HG03520 (cell line): ENCODE data around the gene STAU1.
"Not testable (repeated sequence)": the region's sequence is repeated elsewhere in the genome, so short reads cannot be mapped to it uniquely, and the experiment has no call there.

Source experiments
- ATAC-seq: cut with Tn5 transposase; IDR thresholded peaks from one replicate; pipeline ENCODE4 v1.9.1; 2021; ENCODE audit warnings: mild to moderate bottlenecking, moderate library complexity; ENCODE audit not compliant: unreplicated experiment

STAU1 gene

DNA sequence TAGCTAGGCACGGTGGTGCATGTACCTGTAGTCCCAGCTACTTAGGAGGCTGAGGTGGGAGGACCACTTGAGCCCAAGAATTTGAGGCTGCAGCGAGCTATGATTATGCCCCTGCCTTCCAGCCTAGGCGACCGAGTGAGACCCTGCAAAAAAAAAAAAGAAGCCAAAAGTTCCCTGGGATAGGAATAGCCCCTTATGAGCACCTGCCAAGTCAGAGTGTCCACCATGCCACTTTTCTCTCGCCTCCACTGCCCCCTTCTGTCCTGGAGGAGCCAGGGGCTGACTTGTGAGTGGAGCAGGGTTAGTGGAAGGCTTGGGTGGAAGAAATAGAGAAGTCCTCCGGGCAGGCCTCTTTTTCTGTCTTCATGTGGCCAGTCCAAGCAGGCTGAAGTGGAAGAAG lies 18.9 kb upstream of the STAU1 start:
- no peak for ATAC-seq

DNA sequence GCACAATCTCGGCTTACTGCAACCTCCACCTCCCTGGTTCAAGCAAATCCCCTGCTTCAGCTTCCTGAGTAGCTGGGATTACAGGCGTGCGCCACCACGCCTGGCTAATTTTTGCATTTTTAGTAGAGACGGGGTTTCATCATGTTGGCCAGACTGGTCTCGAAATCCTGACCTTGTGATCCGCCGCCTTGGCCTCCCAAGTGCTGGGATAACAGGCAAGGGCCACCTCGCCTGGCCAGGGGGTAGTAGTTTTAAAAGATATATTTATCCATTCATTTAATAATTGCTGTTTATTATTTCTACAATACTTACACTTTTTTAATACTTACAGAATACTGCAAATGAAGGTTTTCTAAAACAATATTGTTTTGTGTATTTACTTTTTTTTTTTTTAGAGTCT lies 15.6 kb upstream of the STAU1 start:
- no peak for ATAC-seq

DNA sequence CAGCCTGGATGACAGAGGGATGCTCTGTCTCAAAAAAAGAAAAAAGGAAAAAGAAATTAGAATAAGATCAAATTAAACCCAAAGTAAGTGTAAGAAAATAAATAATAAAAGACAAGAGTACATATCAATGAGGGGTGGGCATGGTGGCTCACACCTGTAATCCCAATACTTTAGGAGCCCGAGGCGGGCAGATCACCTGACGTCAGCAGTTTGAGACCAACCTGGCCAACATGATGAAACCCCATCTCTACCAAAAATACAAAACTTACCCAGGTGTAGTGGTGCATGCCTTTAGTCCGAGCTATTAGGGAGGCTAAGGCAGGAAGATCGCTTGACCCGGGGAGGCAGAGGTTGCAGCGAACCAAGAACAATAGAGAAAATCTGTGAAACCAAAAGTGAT lies 14.9 kb upstream of the STAU1 start:
- no peak for ATAC-seq

DNA sequence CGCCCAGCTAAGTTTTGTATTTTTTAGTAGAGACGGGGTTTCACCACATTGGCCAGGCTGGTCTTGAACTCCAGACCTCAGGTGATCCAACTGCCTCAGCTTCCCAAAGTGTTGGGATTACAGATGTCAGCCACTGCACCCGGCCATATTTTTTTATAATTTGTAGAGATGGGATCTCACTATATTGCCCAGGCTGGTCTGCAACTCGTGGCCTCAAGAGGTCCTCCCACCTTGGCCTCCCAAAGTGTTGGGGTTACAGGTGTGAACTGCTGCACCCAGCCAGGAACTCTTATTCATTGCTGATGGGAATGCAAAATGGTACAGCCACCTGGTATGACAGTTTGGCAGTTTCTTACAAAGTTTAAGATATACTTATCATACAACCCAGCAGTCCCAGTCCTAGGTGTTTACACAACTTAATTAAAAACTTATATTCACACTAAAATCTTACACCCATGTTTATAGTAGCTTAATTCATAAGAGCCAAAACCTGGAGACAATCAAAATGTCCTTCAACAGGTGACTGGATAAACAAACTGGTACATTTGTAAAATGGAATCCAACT lies 11.7 kb upstream of the STAU1 start:
- no peak for ATAC-seq

DNA sequence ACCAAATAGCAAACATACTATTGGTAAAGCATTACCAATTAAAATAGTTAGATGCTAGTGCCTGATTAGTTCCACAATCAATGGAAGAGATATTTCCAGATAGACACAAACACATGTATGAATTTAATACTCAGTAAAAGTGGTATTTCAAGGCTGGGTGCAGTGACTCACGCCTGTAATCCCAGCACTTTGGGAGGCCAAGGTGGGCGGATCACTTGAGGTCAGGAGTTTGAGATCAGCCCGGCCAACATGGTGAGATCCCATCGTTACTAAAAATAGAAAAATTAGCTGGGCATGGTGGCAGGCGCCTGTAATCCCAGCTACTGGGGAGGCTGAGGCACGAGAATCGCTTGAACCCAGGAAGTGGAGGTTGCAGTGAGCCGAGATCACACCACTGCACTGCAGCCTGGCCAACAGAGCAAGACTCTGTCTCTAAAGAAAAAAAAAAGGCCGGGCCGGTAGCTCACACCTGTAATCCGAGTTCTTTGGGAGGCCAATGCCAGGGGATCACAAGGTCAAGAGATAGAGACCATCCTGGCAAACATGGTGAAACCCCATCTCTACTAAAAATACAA lies 4.9 kb upstream of the STAU1 start:
- ATAC-seq, result not testable (repeated sequence)

DNA sequence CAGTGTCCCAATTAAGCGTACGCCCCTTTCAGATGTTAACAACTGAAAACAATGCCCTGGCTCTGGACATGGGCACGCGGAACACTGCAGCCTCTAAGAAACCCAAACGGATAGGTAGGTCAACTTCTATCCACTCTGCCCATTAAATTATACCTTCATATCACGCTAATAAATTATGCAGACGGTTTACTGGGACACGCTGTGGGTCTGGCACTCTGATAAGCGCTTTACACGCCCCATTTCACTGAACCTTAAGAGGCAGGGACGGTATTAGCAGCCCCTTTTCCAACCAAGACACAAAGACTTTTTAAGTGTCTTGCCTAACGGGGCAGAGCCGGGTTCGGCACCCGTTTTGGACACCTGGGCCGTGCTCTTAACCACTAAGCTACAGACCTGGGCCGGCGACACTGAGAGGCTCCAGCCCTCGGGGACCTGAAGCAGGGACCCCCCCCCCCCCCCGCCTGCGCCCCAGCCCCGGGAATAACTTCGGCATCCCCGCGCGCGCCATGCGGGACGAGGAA lies 744 bp downstream of the STAU1 start:
- peak; percentile 1 for ATAC-seq

DNA sequence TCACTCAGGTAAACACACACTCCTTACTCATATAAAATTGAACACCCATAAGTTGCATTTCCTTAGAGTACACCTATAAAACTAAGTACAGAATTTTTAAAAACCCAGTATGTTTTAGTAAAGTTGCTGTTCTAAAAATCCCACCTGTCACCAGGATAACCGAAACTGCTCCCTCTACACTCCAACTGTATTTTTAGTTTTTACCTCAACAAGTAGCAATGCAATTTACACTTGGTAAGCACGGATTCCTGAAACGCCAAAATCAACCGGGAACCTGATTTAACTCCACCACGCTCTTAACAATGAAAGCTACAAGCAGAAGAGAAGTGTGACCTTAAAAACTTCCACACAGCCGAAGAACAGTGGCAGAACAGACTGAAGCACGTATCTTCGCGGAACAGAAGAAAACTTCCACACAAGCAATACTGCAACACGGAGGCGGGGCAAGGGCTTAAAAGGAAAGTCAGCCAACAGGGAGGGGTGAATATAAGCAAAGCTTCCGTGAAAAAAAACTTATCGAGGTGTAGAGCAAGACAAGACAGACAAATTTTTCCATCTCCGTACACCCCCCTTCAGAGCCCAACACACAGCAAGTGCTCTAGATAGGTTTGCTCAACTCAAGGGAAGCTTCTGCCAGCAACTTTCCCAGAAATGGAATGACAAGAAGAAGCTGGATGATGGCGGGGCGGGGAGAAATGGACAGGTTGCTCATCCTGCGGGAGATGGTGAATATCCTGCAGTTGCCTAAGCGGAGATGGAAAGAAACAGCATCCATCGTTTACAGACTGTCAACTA lies 1.4 kb downstream of the STAU1 start:
- ATAC-seq, result no peak

DNA sequence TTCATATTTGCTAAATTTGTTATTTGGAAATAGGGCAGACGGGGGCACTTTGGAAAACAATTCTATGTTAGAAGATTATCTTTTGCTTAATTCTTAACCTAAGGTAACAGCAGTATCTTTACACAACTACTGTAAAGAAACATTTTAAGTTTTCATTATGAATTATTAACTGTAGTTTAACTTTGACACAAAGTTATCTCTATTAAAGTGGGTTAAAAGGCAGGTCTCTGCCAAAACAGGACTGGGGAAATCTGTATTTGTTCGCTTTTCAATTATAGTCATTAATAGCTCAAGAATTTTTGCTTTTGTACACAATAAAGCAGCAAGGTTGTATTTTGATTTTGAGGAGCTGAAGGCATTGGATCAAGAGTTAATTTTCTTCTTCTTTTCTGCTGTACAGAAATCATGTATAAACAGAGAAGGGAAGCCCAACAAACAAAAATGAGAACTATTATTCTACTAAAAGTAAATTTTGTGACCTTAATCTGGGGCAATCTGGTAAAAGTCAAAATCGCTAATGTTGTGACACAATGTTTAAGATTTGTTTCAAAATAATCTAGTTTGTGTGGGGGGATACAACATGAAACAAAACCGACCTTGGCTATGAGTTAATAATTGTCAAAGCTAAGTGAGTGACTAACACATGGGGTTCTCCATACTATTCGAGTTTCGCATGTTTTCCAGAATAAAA lies 2.9 kb downstream of the STAU1 start:
- ATAC-seq, result no peak

DNA sequence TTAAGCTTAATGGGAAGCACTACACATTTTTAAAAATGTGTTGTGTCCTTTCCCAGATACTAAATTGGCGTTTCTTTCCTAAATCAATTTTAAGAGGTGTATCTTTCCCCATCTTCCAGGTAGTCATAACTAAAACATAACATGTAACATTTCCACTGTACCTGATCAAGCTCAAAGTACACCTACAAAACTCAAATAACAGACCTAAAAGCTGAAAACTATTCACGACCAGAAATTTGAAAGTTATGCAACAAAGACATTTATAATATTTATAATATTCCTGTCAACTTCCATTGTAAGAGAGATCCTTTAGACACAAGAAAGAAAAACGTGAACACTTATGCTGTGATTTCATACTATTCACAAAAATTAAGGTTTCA lies 3.5 kb downstream of the STAU1 start:
- ATAC-seq, result no peak

DNA sequence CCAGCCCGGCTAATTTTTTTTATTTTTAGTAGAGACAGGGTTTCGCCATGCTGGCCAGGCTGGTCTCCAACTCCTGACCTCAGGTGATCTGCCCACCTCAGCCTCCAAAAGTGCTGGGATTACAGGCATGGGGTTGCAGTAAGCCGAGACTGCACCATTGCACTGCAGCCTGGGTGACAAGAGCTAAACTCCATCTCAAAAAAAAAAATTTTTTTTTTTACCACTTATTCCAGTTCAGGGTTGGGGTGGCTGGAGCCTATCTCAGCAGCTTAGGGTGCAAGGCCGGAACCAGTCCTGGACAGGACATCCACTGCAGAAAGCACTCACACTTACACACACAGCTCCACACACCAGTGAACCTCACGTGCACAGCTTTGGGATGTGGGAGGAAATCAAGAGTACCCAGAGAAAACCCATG lies 4.0 kb downstream of the STAU1 start:
- not testable (repeated sequence) for ATAC-seq

DNA sequence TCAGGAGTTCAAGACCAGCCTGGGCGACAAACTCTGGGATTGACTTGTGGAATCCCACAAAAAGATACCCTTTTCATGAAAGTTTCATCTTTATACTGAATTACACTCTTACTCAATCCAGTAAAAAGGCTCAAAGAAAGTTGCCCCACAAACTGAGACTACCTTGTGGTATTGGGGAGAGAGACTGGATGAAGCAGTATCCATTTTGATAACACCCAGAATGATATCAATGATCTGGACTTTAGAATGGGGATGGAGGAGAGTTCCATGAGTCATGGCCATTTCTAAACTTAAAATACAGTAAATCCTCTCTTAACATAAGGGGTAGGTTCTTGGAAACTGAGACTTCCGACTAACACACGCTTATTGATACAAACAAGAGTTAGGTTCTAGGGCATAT lies 4.7 kb downstream of the STAU1 start:
- ATAC-seq, result no peak

DNA sequence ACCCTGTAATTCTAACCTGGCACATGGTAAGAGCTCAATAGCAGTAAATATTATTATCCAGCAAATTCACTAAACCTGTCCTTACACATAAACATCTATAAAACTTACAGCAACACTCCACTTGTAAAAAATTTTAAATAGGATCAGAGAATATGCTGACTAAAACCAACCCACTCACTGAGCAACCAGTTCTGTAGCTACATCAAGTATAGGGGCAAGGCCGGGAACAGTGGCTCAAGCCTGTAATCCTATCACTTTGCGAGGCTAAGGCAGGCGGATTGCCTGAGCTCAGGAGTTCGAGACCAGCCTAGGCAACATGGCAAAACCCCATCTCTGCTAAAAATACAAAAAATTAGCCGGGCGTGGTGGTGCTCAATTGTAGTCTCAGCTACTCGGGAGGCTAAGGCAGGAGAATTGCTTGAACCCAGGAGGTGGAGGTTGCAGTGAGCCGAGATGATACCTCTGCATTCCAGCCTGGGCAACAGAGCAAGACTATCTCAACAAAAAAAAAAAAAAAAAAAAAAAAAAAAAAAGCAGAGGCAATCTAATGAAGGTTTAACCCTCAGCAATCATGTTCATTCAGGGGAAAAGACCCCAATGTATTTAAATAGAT lies 6.8 kb downstream of the STAU1 start:
- no peak for ATAC-seq

DNA sequence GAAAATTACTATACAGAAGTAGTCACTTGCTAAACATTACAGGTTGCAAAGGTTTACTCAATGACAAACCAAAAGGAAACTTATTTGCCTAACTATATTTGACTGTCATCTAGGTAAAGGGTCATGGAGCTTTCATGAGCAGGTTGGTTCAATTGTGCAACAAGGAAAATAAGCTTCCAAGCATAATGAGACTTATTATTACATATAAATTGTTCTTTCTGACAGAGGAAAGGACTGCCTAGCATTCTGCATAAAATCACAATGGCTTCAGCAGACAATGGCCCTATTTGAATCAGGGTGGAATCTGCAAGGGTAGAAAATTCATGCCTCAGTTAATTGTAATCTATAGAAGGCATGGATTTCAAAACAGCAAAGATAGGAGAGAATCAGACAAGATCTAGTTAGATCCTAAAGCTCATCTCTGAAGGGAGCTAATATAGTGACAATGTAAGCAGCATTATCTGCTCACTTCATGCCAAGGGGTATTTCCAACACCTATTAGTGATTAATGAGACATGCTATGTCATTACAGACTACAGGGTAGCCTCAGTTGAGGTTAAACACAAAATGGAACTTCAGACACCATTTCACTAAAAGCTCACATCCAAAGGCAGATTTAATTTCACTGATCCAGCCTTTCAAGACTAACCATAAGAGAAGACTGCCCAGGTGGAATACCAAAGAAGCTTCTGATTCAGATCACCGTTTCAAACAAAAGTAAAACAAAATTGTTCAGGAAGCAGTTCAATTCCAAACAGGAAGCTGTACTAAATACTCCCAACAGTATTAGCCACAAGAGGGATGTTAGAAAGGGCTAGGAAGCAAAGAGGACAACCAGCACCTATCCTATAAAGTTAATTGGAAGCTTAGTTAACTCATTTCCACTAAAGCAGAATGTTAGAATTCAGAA lies 8.5 kb downstream of the STAU1 start:
- no peak for ATAC-seq

DNA sequence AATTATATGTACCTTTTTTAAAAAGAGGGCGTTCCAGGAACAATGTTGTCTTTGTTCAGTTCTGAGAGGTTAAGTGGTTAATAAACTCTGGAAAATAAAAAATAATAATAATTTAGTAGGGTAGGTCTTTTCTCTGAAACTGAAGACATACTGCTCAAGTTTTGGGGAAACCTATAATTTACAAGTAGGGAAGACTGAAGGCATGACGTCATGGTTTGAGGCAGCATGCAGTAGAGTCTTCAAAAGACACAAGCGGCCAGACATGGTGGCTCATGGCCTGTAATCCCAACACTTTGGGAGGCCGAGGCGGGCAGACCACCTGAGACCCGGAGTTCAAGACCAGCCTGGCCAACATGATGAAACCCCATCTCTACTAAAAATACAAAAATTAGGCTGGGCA lies 14.0 kb downstream of the STAU1 start:
- no peak for ATAC-seq

DNA sequence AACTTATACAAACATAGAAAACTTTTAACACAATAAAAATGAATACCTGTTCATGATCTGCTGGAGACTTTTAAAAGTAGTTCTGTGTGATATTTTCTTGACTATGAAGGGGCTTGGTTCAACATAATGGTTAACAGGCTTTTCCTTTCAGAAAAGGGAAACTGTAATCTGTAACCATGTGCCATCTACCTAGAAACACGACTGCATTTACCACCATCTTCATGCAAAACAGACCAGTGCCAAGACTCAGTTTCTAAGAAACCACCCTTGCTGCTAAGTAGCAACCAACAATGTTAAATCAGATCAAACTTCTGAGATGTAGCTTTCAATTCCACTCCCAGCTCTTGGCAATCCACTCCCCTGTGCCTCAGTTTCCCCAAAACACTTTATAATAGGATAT lies 15.7 kb downstream of the STAU1 start:
- no peak for ATAC-seq

DNA sequence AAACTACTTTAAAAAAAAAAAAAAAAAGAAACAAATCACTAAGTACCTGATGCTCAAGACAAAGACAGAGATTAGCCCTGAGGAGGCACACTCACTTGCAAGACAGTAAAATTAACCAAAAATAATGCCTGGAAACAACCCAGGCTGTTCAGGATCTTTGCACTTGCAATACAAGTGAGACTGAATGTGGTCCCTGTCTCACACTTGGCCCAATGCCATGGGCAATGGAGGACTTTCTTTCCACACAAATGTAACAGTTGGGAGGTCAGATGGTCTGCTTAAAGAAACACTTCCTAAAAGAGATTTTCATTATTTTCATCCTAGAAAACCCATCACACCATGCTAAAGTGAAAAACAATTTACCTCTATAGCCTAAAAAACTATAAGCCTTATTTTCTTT lies 16.2 kb downstream of the STAU1 start:
- ATAC-seq, result no peak

DNA sequence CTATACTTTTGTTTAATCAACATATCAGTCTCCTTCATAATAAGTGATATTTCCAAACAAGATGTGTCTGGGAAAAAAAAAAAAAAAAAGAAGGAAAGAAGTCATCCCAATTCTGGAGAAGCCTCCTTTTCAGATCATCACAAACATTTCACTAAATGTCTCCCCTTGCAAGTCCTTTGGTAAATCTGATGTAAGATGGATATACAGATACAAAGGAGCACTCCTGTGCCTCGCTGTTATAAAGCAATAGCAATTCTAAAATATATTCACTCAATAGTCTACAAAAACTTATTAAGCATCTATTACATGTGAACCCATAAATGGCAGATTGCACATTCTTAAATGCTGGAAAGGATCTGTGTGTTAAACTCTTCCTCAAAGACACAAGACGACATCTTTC lies 17.4 kb downstream of the STAU1 start:
- no peak for ATAC-seq

DNA sequence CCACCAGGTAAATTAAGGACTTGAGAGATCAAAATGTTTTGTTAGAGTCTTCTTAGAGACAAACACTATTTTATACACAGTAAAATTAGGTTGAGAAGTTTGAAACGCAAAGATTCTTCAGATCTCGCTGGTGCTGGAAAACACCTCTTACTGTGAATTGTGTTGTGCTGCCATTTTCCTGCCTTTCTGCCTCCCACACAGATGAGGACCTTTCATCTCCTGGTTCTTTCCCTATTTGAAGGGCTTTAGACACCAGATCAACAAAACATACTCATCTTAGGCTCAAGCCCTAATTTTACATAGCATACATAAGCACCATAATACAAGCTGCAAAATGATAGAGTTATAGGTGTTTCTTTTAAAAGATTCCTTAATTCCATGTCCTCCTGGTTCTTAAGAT lies 18.6 kb downstream of the STAU1 start:
- no peak for ATAC-seq

DNA sequence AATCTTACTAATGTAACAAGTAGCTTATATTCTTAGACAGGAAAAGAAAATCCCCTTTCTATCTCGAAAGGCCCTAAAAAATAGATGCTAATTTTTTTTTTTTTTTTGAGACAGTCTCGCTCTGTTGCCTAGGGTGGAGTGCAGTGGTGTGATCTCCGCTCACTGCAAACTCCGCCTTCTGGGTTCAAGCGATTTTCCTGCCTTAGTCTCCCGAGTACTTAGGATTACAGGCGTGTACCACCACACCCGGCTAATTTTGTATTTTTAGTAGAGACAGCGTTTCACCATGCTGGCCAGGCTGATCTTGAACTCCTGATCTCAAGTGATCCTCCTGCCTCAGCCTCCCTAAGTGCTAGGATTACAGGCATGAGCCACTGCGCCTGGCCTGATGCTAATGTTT lies 19.3 kb downstream of the STAU1 start:
- ATAC-seq, result not testable (repeated sequence)

DNA sequence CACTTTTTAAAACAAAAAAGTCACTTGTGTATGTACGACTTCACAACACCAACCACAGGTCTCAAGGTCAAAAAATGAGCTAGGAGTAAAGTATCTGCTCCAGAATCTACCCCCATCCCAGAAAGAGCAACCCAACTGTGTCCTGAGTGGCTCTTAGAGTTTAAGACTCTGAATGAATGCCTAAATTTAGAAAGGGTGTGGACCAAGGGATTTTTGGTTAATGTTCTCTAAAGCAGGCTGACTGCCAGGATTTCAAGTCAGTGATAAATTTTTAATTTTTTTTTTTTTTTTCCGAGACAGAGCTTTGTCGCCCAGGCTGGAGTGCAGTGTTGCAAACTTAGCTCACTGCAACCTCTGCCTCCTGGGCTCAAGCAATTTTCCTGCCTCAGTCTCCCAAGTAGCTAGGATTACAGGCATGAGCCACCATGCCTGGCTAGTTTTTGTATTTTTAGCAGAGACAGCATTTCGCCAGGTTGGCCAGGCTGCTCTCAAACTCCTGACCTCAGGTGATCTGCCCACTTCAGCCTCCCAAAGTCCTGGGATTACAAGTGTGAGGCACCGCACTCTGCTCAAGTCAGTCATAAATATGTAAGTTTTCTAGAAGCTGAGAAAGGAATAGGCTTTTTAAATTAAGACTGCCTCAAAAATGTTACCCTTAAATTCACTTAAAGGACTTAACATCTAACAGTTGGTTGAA lies 20.2 kb downstream of the STAU1 start:
- ATAC-seq, result no peak
